HG03442 (cell line): Measurements from ENCODE around the gene B3GNT8.
"Not testable (repeated sequence)": the region's sequence is repeated elsewhere in the genome, so short reads cannot be mapped to it uniquely, and the experiment has no call there.

Source experiments
- ATAC-seq: cut with Tn5 transposase; IDR thresholded peaks from one replicate; pipeline ENCODE4 v1.9.1; 2021; ENCODE audit warnings: mild to moderate bottlenecking, moderate library complexity; ENCODE audit not compliant: unreplicated experiment

B3GNT8 gene

DNA sequence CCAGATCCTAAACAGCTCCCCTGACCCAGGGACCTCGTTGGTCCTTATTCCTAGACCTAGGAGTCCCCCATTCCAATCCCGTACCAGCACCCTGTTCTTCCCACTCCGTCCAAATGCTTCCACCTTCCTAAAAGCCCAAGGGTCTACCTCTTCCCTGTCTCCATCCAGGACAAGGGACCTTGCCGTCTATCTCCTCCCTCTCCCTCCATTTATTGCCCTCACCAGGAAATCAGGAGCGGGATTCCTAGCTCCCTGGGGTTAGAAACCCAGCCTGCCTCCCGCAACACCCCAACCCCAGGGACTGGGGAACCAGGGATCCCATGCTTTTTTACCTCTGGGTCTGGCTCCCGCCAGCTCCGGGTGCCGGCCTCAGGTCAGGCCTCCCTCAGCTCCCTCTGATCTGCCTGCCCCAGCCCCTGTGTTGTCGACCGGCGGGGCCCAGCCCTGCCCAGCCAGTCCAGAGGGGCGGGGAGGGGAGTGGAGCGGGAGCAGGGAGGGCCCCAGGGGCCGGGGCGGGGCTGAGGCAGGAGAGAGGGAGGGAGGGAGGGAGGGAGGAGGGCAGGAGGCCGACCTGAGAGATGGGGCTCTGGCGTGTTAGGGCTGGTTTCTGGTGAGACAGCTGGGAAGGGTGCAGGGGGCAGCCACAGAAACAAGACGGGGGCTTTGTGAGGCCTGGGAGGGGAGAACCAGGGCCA is at the start of gene B3GNT8:
Gene B3GNT8 (minus strand): TSS at position 423 of the 695 bp plus-strand sequence. CDS start 596 bp downstream, outside the sequence.
- no peak for ATAC-seq

GRCh38 chr19:41476583-41476982 is 49.4 kb upstream of the B3GNT8 start:
- no peak for ATAC-seq

- not testable (repeated sequence) for ATAC-seq
These were observed 36.4 kb upstream of the B3GNT8 start for GRCh38 chr19:41463257-41464256.

DNA sequence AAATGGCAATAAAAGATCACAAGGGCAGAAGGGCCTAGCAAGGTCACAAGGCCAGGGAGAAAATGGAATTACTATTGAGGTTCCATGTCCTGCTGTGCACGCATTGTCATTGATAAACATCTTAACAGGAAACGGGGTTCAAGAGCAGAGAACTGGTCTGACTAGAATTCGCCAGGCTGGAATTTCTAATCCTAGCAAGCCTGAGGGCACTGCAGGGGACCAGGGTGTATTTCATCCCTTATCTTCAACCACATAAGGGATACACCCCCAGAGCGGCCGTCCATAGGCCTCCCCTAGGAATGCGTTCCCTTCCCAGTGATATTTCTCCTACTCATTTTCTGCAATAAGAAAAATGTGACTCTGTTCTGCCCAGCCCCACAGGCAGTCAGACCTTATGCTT is 35.3 kb upstream of the B3GNT8 start:
- no peak for ATAC-seq

DNA sequence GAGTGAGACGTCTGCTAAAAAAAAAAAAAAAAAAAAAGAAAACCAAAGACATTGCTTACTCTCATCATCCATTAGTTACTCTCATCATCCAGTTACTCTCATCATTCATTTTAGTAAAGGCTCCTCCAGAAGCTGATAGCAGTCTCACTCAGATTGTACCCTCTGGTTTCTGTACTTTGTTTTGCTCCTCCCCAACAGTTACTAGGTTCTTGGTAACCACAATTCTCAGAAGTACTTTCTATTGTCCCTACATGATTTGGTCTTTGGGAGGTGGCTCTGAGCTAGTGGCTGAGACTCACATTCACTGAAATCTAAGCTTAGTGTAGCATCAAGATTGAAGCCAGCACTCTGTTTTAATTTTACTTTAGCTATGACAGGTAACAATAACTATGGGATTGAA is 30.1 kb upstream of the B3GNT8 start:
- ATAC-seq = peak; percentile 45

DNA sequence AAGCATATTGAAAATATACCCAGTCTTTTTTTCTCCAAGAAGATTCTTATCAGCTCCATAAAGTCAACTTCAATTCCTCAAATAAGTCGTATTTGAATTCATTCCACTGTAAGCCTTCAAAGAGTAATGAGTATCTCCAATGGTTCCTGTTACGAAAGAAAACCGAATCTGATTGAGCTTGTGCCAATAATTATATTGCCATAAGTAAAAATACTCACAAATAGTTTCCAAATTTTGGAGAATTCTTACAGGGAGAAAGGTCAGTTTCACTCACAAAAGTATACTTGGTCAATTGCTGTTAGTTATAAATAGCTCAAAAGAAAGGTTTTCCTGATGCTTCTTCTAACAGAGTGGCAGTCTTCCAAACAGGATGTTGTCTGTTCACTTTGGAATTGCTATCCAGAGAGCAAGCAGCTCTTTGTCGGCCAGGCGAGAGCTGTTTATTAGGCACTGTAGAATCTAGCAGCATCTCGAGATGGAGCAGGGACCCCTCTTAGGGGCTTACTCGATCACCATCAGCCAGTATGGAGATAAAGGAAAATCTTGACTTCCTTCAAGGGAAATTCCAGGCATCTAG is 29.3 kb upstream of the B3GNT8 start:
- no peak for ATAC-seq

GRCh38 chr19:41455936-41456335 is 28.8 kb upstream of the B3GNT8 start:
- no peak for ATAC-seq

DNA sequence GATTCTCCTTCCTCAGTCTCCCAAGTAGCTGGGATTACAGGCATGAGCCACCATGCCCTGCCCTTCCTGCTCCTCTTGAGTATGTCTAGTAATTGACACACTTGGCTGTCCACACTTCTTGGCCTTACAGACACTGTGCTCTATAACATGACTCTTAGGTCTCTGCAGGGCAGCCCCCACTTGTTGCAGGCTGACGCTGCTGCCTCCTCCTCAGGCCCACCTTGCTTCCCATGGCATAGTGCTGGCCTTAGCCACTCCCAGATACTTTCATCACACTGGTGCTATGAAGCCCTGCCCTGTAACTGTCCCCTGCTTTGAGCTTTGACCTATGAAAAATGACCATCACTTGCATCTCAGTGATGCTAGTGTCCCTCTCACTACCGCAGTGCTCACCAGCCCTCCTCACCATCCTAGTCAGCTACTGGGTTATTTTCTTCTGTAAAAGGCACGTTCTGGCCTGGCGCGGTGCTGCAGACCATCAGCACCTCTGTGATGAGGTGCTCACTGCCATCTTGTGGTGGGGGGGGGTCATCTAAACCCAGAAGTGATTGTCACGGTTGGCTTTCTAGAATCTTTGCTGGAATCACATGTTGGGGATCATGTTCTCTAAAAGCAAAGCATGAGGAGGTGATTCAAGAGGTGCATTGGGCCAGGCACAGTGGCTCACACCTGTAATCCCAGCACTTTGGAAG is 25.6 kb upstream of the B3GNT8 start:
- no peak for ATAC-seq

DNA sequence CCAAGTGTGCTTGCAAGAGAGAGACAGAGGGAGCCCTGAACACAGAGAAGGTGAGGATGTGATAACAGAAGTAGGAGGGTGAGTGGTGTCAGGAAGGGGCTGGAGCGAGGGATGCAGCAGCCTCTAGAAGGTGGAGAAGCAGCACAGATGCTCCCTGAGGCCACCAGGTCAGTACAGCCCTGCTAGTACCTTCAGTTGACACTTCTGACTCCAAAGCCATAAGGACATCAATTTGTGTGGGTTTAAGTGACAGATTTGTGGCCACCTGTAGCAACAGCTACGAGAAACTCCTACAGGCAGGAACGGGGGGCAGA is 22.6 kb upstream of the B3GNT8 start:
- no peak for ATAC-seq

GRCh38 chr19:41449079-41449864 is 22.1 kb upstream of the B3GNT8 start:
- ATAC-seq = peak; percentile 43

- ATAC-seq = no peak
These were observed 20.7 kb upstream of the B3GNT8 start for GRCh38 chr19:41447732-41448332.

DNA sequence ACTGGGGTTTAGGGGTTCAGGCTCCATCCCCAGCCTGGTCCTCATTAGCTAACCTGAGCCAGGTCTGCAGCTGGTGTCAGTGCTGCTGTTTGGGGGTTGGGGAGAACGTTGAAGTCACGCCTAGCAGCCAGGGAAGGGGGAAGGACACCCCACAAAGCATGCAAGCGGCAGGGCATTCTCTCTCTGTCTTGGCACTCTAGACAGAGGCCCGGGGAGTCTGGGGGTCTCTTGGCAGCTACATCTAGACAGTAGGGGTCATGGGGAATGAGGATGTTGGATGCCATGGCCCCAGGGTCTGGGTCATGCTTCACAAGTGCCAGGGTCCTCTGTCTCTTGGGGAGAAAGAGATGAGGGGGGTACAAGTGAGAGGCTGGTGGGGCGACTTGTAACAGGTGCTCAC is 18.4 kb upstream of the B3GNT8 start:
- ATAC-seq = no peak

GRCh38 chr19:41443813-41444455 is 16.8 kb upstream of the B3GNT8 start:
- ATAC-seq = no peak

DNA sequence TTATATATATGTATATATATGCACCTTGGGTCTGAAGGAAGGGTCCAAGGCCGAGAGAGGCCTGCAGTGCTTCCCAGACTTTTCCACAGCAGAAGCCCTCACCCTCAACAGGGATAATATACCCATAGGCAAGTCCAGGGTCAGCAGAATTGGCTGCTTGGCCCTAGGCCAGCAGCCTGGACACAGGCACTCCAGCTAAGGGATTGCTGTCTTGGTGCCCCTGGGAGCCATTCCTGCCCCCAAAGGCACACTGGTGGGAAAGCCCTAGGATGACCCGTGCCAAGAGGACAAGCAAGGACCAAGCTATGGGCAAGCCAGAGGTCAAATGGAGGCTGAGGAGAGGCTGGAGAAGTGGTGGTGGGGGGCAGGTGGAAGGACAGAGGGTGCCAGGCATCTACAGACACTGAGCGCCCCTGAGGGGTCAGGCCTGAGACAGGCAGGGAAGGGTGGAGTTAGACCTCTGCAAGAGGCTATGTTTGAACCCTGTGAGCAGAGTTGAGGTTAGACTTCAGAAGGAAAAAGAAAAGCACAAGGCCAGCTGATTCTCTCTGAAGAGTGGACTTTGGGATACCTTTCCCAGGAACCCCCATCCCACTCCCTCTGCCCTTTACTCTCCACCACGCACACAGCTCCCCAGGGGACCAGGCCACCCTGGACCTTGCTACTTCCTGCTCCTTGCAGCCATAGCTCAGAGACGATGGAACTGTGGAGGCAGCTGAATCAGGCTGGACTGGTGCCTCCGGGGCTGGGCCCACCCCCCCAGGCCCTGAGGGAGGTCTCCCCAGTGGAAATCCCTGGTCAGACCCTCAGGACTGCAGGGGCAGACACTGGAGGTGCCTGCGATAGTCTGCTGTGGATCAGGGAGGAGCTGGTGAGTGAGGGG is 15.5 kb upstream of the B3GNT8 start, which contains the start of gene ERICH4:
Gene ERICH4 (plus strand): TSS at position 684 of the 883 bp plus-strand sequence. CDS start 14 bp downstream, at position 698.
- no peak for ATAC-seq

DNA sequence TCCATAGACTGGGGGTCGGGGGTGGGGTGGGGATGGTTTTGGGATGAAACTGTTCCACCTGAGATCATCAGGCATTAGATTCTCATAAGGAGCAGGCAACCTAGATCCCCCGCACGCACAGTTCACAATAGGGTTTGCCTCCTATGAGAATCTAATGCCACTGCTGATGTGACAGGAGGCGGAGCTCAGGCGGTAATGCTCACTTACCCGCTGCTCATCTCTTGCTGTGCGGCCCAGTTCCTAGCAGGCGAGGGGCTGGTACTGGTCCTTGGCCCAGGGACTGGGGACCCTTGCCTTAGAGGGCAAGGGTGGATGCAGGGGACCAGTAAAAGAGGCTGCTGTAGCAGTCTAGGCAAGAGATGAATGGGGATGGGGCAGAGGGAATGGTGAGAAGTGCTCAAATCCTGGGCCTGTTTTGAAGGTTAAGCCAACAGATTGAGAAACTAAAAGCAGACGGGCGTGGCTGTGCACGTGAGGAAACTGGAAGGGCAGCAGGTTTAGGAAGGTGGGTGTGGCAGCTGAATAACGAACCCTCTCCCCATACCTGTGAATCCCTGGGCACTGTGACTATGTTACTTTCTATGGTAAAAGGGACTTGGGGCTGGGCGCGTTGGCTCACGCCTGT is 14.3 kb upstream of the B3GNT8 start:
- ATAC-seq = no peak

DNA sequence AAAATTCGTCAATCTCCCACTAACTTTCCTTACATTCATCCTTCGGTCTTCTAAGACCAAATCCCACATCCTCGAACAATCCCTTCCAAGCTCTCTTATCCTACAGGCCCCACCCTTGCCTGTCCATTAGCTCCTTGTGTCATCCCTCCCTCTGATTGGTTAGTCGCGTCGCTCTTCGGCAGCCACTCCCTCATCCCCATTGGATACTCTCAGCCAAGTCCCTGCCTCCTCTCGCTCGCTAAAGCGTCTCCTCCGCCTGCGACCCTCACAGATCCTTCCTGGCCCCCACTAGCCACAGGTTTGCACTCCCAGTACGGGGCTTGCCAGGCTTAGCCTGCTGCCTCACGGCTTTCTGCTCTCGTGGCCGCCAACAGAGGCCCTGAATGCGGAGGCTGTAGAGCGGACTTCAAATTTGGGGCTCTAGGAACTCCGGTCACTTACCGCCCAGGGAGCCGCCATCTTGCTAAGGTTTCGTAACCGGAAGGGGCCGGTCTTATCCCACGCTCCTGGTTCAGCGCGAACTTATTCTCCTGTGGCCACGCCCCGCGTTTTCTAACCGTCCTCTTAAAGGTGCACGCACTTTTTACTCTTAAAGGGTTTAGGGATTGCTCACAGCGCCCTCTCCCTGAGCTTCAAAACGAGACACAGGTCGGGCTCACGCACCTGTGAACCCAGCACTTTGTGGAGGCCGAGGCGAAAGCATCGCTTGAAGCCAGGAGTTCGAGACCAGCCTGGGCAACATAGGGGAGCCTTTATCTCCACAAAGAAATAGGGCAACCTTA is 12.5 kb upstream of the B3GNT8 start, which contains the start of gene DMAC2:
Gene DMAC2 (minus strand): TSS at position 472 of the 782 bp plus-strand sequence. CDS start 13 bp downstream, at position 459.
- peak; percentile 92 for ATAC-seq
